OCI-LY3 (cell line): ENCODE data around the gene PJA2.
"Not testable (repeated sequence)": the region's sequence is repeated elsewhere in the genome, so short reads cannot be mapped to it uniquely, and the experiment has no call there.

ENCODE experiments used
- H2AFZ ChIP-seq: fragments of 200-600, 300-600 bp; shearing (Covaris generic); 2 replicates; pipeline ENCODE4 v1.6.0; 2014; ENCODE audit warnings: antibody characterized with exemption, low read depth, low read length
- H3K27ac ChIP-seq: fragments of 200-600, 300-600 bp; sonication (generic); 2 replicates; pipeline ENCODE4 v1.5.1; 2014; ENCODE audit warnings: mild to moderate bottlenecking, low read length, moderate library complexity, mixed read lengths
- H3K27me3 ChIP-seq: fragments of 200-600, 300-600 bp; sonication (generic); 2 replicates; pipeline ENCODE4 v1.6.1; 2014; ENCODE audit warnings: low read depth, low read length, mixed read lengths
- H3K36me3 ChIP-seq: fragments of 200-600, 300-600 bp; sonication (generic); replicated peaks from 2 replicates; pipeline ENCODE3; 2014; ENCODE audit warnings: low read depth, low read length, mixed read lengths
- H3K4me1 ChIP-seq: fragments of 300-600, 200-600 bp; sonication (generic); 2 replicates; pipeline ENCODE4 v1.6.1; 2014; ENCODE audit warnings: low read length, mixed read lengths
- H3K4me2 ChIP-seq: fragments of 200-600, 300-600 bp; sonication (generic); 2 replicates; pipeline ENCODE4 v1.6.1; 2014; ENCODE audit warnings: low read length, mixed read lengths
- H3K4me3 ChIP-seq: fragments of 300-600, 200-600 bp; sonication (generic); 2 replicates; pipeline ENCODE4 v1.5.1; 2014; ENCODE audit warnings: antibody characterized with exemption, mild to moderate bottlenecking, low read length, moderate library complexity
- H3K79me2 ChIP-seq: fragments of 300-600, 200-600 bp; shearing (Covaris generic); 2 replicates; pipeline ENCODE4 v1.6.1; 2014; ENCODE audit warnings: mild to moderate bottlenecking, low read length, mixed read lengths
- H3K9ac ChIP-seq: fragments of 300-600, 200-600 bp; shearing (Covaris generic); 2 replicates; pipeline ENCODE4 v1.6.0; 2014; ENCODE audit warnings: mild to moderate bottlenecking, low read length, moderate library complexity
- H3K9me3 ChIP-seq: fragments of 200-600, 300-600 bp; shearing (Covaris generic); 2 replicates; pipeline ENCODE4 v1.6.1; 2014; ENCODE audit warnings: low read length, mixed read lengths; ENCODE audit not compliant: insufficient read depth
- H4K20me1 ChIP-seq: fragments of 200-600, 300-600 bp; sonication (generic); 2 replicates; pipeline ENCODE4 v1.6.1; 2016; ENCODE audit warnings: low read length, mixed read lengths; ENCODE audit not compliant: insufficient read depth
- EZH2phosphoT487 ChIP-seq: fragments of 200-600 bp; shearing (Covaris generic); IDR thresholded peaks from 2 replicates; pipeline ENCODE4 v1.6.1; 2018; ENCODE audit warnings: antibody characterized with exemption, mixed run types, low read depth
- TF ChIP-seq, protein P1 (sequence below): fragments of 200-600, 300-600 bp; sonication (generic); IDR thresholded peaks from 2 replicates; pipeline ENCODE4 v1.5.1; 2014; ENCODE audit warnings: antibody characterized with exemption, low read length, low read depth

Gene PJA2

DNA sequence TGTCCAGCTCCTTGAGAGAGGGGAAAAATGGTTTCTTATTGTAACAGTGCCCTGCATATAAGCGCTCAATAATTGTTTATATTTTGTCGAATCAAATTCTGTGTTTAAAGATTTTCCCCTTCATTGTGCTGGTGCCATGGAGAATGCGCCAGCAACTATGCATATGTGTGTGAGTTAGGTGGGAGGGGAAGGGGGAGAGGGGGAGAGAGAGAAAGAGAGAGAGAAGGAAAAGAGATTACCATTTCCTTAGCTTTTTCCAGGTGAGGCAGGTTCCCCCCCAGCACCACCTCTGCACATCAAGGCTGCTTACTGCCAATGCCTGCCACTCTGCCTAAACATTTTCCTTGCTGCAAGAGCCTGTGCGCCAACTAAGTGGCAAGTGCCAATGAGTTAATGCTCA lies 111.0 kb downstream of the PJA2 start:
- TF ChIP-seq, protein P1, sequence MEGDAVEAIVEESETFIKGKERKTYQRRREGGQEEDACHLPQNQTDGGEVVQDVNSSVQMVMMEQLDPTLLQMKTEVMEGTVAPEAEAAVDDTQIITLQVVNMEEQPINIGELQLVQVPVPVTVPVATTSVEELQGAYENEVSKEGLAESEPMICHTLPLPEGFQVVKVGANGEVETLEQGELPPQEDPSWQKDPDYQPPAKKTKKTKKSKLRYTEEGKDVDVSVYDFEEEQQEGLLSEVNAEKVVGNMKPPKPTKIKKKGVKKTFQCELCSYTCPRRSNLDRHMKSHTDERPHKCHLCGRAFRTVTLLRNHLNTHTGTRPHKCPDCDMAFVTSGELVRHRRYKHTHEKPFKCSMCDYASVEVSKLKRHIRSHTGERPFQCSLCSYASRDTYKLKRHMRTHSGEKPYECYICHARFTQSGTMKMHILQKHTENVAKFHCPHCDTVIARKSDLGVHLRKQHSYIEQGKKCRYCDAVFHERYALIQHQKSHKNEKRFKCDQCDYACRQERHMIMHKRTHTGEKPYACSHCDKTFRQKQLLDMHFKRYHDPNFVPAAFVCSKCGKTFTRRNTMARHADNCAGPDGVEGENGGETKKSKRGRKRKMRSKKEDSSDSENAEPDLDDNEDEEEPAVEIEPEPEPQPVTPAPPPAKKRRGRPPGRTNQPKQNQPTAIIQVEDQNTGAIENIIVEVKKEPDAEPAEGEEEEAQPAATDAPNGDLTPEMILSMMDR: no peak
- no peak for TF ChIP-seq EZH2phosphoT487
- Histone ChIP-seq H4K20me1 (no peaks in the 10 kb centered on the region), H3K4me3 (no peak overlapping the region), H3K79me2 (no peaks in the 10 kb centered on the region), H3K4me2 (no peak overlapping the region), H2AFZ (no peak overlapping the region), H3K27ac (no peak overlapping the region), H3K9me3 (no peaks in the 10 kb centered on the region), H3K27me3 (no peaks in the 10 kb centered on the region), H3K9ac (no peak overlapping the region), H3K36me3 (no peaks in the 10 kb centered on the region), H3K4me1 (no peaks in the 10 kb centered on the region)

DNA sequence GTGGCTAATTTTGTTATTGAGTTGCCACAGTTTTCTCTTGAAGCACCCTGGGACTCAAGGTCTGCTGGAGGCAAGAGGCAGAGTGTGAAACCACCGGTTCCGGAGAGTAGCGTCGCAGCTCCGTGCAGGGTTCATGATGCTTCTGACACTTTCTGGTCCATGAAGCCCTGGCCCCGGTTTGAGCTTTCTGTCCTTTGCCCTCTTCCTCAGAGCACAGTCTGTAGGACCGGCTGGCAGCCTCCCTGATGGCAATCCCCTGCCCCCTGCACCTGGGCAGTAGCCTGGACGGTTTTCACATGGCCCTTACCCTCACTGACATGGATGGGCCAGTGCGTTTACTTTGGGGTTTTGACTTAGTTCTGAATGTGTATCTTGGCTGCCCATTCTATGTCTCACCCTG lies 111.9 kb downstream of the PJA2 start:
- no peak overlapping the region for H3K4me3 ChIP-seq
- H2AFZ ChIP-seq: no peak overlapping the region
- TF ChIP-seq, protein P1: no peak
- no peak for TF ChIP-seq EZH2phosphoT487
- no peaks in the 10 kb centered on the region for H4K20me1 ChIP-seq
- no peak overlapping the region for H3K4me2 ChIP-seq
- no peaks in the 10 kb centered on the region for H3K4me1 ChIP-seq
- H3K36me3 ChIP-seq: no peaks in the 10 kb centered on the region
- no peaks in the 10 kb centered on the region for H3K79me2 ChIP-seq
- H3K27me3 ChIP-seq: no peaks in the 10 kb centered on the region
- no peak overlapping the region for H3K27ac ChIP-seq
- no peaks in the 10 kb centered on the region for H3K9me3 ChIP-seq
- no peak overlapping the region for H3K9ac ChIP-seq

DNA sequence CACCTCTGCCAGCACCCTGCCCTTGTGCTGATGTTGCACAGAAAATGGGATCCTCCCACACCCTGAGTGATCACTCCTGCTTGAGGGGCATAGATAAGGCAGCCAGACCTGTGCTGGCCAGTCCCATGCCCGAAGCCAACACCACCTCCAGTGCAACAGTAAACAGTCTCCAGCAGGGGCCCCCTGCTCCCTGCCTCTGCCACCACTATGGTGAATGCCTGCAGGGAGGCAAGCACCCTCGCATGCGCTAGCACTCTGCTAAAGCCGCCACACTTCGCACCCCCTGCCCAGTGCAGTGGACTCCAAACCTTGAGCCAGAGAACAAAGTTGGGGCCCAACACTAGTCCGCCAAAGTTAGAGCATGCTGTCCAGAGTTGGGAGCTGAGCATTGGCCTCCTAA lies 118.7 kb downstream of the PJA2 start:
- Histone ChIP-seq H3K4me3 (no peak overlapping the region), H3K4me2 (no peak overlapping the region), H3K27me3 (no peaks in the 10 kb centered on the region), H3K9ac (no peak overlapping the region), H2AFZ (no peak overlapping the region), H3K79me2 (no peaks in the 10 kb centered on the region), H3K9me3 (no peaks in the 10 kb centered on the region), H4K20me1 (no peaks in the 10 kb centered on the region), H3K36me3 (no peaks in the 10 kb centered on the region), H3K4me1 (no peaks in the 10 kb centered on the region), H3K27ac (no peak overlapping the region)
- TF ChIP-seq, protein P1: no peak
- TF ChIP-seq EZH2phosphoT487: no peak

DNA sequence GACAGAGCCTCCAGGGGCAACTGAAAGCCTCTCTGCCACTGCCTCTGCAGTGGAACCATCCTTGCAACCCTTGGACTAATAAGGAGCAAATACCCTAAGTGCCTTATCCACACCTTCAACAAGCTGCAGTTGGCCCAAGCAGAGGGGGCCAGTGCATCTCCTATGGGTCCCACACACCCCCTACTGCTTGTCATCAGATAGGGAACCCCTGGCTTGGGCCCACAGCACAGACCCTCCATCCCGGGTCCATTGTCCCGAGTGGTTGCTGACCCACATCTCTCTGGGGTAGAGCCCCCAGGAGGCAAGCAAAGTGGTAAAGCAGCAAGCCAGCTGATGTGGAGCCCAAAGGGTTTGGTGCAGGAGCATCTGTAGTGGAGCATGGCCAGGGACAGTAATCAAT lies 119.5 kb downstream of the PJA2 start:
- H2AFZ ChIP-seq: no peak overlapping the region
- no peaks in the 10 kb centered on the region for H4K20me1 ChIP-seq
- H3K4me2 ChIP-seq: no peak overlapping the region
- H3K9ac ChIP-seq: no peak overlapping the region
- H3K36me3 ChIP-seq: no peaks in the 10 kb centered on the region
- no peaks in the 10 kb centered on the region for H3K79me2 ChIP-seq
- TF ChIP-seq, protein P1: no peak
- no peak for TF ChIP-seq EZH2phosphoT487
- no peaks in the 10 kb centered on the region for H3K27me3 ChIP-seq
- no peaks in the 10 kb centered on the region for H3K4me1 ChIP-seq
- no peak overlapping the region for H3K27ac ChIP-seq
- H3K4me3 ChIP-seq: no peak overlapping the region
- no peaks in the 10 kb centered on the region for H3K9me3 ChIP-seq

DNA sequence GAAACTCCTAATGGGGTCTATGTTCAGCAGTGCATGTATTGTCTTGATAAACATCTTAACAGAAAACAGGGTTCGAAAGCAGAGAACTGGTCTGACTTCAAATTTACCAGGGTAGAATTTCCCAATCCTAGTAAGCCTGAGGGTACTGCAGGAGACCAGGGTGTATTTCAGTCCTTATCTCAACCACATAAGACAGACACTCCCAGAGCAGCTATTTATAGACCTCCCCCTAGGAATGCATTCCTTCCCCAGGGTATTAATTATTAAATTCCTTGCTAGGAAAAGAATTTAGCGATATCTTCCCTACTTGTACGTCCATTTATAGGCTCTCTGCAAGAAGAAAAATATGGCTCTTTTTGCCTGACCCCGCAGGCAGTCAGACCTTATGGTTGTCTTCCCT lies 123.1 kb downstream of the PJA2 start:
- H3K9ac ChIP-seq, H3K4me1 ChIP-seq, H3K9me3 ChIP-seq, H4K20me1 ChIP-seq, H3K36me3 ChIP-seq, H3K79me2 ChIP-seq, H2AFZ ChIP-seq, H3K4me3 ChIP-seq, H3K27me3 ChIP-seq, H3K4me2 ChIP-seq, H3K27ac ChIP-seq: not testable (repeated sequence)
